ENCODE measurements around the gene NCF1. TPM values are rescaled to one million over a fixed set of nuclear protein-coding genes. Genes with fewer than 3 reads are reported as not detected.
"Not testable (repeated sequence)": the region's sequence is repeated elsewhere in the genome, so short reads cannot be mapped to it uniquely, and the experiment has no call there.

The NCF1 gene
- total RNA-seq, 2 donors from 2014 or later = 2.0 to 2.7 TPM

GRCh38 chr7:74758982-74759381 lies 14.8 kb upstream of the NCF1 start:
- H3K36me3 ChIP-seq; H3K9ac ChIP-seq (ENCODE audit: low read depth in 2 of 2, low read length in 2 of 2); H3K9me3 ChIP-seq; H3K27ac ChIP-seq; H3K4me1 ChIP-seq; intact Hi-C loops (cut with DNase I); DNase-seq; H3K4me3 ChIP-seq; H3K27me3 ChIP-seq: not testable (repeated sequence)

- H3K4me1 ChIP-seq; intact Hi-C loops (cut with DNase I); H3K4me3 ChIP-seq; H3K27me3 ChIP-seq; DNase-seq; H3K27ac ChIP-seq; H3K36me3 ChIP-seq; H3K9me3 ChIP-seq; H3K9ac ChIP-seq (ENCODE audit: low read depth in 2 of 2, low read length in 2 of 2): not testable (repeated sequence)
Observed at GRCh38 chr7:74765205-74765918, 8.4 kb upstream of the NCF1 start.

GRCh38 chr7:74766509-74766908 lies 7.3 kb upstream of the NCF1 start:
- H3K9ac ChIP-seq (ENCODE audit: low read depth in 2 of 2, low read length in 2 of 2); H3K27me3 ChIP-seq; H3K36me3 ChIP-seq; H3K4me1 ChIP-seq; DNase-seq; intact Hi-C loops (cut with DNase I); H3K27ac ChIP-seq; H3K4me3 ChIP-seq; H3K9me3 ChIP-seq: not testable (repeated sequence)

- H3K27me3 ChIP-seq; H3K9me3 ChIP-seq; H3K36me3 ChIP-seq; H3K4me3 ChIP-seq; intact Hi-C loops (cut with DNase I); H3K27ac ChIP-seq; DNase-seq; H3K9ac ChIP-seq (ENCODE audit: low read depth in 2 of 2, low read length in 2 of 2); H3K4me1 ChIP-seq: not testable (repeated sequence)
Observed at GRCh38 chr7:74766991-74767390, 6.8 kb upstream of the NCF1 start.

GRCh38 chr7:74770062-74770461 lies 3.7 kb upstream of the NCF1 start:
- H3K4me3 ChIP-seq; H3K4me1 ChIP-seq; H3K27ac ChIP-seq; intact Hi-C loops (cut with DNase I); H3K36me3 ChIP-seq; H3K9ac ChIP-seq (ENCODE audit: low read depth in 2 of 2, low read length in 2 of 2); H3K27me3 ChIP-seq; DNase-seq; H3K9me3 ChIP-seq: not testable (repeated sequence)

DNA sequence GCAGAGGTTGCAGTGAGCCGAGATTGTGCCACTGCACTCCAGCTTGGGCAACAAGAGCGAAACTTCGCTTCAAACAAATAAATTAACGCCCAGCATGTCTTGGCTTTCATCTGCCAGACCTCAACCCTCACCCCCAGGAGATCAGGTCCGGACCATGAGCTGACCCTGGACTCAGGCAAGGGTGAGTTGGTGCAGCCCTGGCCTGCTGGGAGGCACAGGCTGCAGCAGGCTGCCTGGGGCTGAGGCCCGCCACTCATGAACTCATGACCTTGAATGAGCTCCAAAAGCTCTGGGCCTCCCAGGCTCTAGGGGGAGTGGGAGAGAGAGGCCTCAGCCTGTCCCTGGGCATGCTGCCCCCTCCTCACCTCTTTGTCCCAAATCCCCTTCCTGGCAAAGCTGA lies 1.7 kb upstream of the NCF1 start:
- H3K4me1 ChIP-seq; H3K9ac ChIP-seq (ENCODE audit: low read depth in 2 of 2, low read length in 2 of 2); H3K36me3 ChIP-seq; DNase-seq; H3K27me3 ChIP-seq; intact Hi-C loops (cut with DNase I); H3K9me3 ChIP-seq; H3K27ac ChIP-seq; H3K4me3 ChIP-seq: not testable (repeated sequence)

- intact Hi-C loops (cut with DNase I); H3K27ac ChIP-seq; H3K9me3 ChIP-seq; H3K27me3 ChIP-seq; H3K36me3 ChIP-seq; DNase-seq; H3K4me3 ChIP-seq; H3K9ac ChIP-seq (ENCODE audit: low read depth in 2 of 2, low read length in 2 of 2); H3K4me1 ChIP-seq: not testable (repeated sequence)
Observed at GRCh38 chr7:74775111-74775510, 1.3 kb downstream of the NCF1 start.

DNA sequence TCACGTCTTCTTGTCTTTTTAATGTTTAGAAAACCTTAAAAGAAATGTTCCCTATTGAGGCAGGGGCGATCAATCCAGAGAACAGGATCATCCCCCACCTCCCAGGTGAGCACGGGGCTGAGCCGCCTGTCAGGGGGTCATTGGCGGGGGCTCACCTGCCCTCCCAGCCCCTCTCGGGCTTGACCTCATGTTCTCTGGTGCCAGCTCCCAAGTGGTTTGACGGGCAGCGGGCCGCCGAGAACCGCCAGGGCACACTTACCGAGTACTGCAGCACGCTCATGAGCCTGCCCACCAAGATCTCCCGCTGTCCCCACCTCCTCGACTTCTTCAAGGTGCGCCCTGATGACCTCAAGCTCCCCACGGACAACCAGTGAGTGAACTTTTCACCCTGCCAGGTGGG lies 5.2 kb downstream of the NCF1 start:
- H3K4me3 ChIP-seq; intact Hi-C loops (cut with DNase I); H3K27me3 ChIP-seq; DNase-seq; H3K36me3 ChIP-seq; H3K9ac ChIP-seq (ENCODE audit: low read depth in 2 of 2, low read length in 2 of 2); H3K27ac ChIP-seq; H3K9me3 ChIP-seq; H3K4me1 ChIP-seq: not testable (repeated sequence)

GRCh38 chr7:74781746-74782145 lies 7.9 kb downstream of the NCF1 start:
- H3K9me3 ChIP-seq; H3K4me3 ChIP-seq; H3K27ac ChIP-seq; H3K9ac ChIP-seq (ENCODE audit: low read depth in 2 of 2, low read length in 2 of 2); H3K36me3 ChIP-seq; intact Hi-C loops (cut with DNase I); H3K27me3 ChIP-seq; DNase-seq; H3K4me1 ChIP-seq: not testable (repeated sequence)

DNA sequence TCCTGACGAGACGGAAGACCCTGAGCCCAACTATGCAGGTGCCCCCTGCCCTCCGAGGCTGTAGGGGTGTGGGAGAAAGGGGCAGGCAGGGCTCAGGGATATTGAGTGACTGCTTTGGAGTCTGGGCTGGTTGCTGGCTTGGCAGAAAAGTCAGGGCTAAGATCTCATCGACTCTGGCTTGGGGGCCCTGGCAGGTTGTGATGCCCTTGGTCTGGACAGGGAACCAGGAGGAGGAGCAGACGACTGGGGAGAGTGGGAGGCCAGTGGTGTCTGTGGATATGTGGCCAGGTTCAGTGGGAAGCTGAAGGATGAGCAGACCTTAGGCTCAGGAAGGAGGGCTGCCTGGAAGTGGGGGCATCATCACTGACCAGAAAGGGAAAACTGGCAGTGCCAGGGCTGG lies 9.8 kb downstream of the NCF1 start:
- H3K27ac ChIP-seq; H3K9ac ChIP-seq (ENCODE audit: low read depth in 2 of 2, low read length in 2 of 2); H3K9me3 ChIP-seq; H3K27me3 ChIP-seq; H3K4me3 ChIP-seq; DNase-seq; H3K4me1 ChIP-seq; intact Hi-C loops (cut with DNase I); H3K36me3 ChIP-seq: not testable (repeated sequence)

- H3K9ac ChIP-seq (ENCODE audit: low read depth in 2 of 2, low read length in 2 of 2); H3K9me3 ChIP-seq; H3K4me3 ChIP-seq; intact Hi-C loops (cut with DNase I); H3K27me3 ChIP-seq; H3K4me1 ChIP-seq; H3K36me3 ChIP-seq; H3K27ac ChIP-seq: not testable (repeated sequence)
- peak; percentile 98 for DNase-seq
Observed at GRCh38 chr7:74788369-74789150, 14.7 kb downstream of the NCF1 start.

- H3K9me3 ChIP-seq; intact Hi-C loops (cut with DNase I); H3K4me3 ChIP-seq; H3K27me3 ChIP-seq; H3K4me1 ChIP-seq; H3K36me3 ChIP-seq; H3K27ac ChIP-seq; DNase-seq; H3K9ac ChIP-seq (ENCODE audit: low read depth in 2 of 2, low read length in 2 of 2): not testable (repeated sequence)
Observed at GRCh38 chr7:74789200-74789736, 15.5 kb downstream of the NCF1 start.

DNA sequence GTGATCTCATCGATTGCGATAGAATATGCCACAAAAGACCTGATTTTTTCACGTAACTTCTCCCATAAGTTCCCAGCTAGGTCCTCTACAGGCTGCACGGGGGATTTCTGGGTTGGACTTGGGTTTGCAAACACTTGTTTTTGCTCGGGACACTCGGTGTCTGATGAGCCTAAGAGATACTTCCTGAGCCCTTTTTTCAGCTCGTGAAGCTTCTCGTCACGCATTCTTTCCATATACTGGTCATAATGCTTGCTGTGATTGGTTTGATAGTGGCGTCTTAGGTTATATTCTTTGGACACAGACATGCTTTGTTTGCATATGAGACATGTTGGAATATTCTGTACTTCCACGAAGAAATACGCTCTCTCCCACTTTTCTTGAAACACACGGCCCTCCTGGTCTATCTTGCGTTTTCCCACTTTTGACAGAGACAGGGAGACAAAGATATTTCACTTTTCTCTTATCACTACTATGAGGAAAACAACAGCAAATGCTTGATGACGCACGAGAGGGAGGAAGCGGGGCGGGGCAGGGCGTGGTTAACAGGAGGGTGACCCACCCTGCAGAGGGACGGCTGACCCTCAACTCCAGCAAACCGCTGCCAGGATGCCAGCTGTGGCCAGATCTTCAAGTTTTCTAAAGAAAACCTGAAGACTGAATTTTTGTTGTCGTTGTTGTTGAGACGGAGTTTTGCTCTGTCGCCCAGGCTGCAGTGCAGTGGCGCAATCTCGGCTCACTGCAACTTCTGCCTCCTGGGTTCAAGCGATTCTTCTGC lies 24.2 kb downstream of the NCF1 start:
- H3K27me3 ChIP-seq; H3K9ac ChIP-seq (ENCODE audit: low read depth in 2 of 2, low read length in 2 of 2); H3K4me3 ChIP-seq; H3K4me1 ChIP-seq; DNase-seq; H3K36me3 ChIP-seq; H3K9me3 ChIP-seq; H3K27ac ChIP-seq; intact Hi-C loops (cut with DNase I): not testable (repeated sequence)

Data from colonic mucosa (tissue), 4 donors.